Osteoblast (primary cell): ENCODE measurements around the gene ZNF521. TPM values are rescaled to one million over a fixed set of nuclear protein-coding genes. Genes with fewer than 3 reads are reported as not detected.
"Not testable (repeated sequence)": the region's sequence is repeated elsewhere in the genome, so short reads cannot be mapped to it uniquely, and the experiment has no call there.

Experiments
- DNase-seq: peaks from one replicate; pipeline ENCODE4 v3.0.0; 2011; ENCODE audit warnings: low spot score, mixed read lengths; ENCODE audit not compliant: insufficient read length; ENCODE audit errors: missing footprints
- H2AFZ ChIP-seq: 2 replicates; pipeline ENCODE4 v1.6.0; 2011; ENCODE audit warnings: mild to moderate bottlenecking, low read length
- H3K27ac ChIP-seq: 2 replicates; pipeline ENCODE4 v1.5.1; 2011; ENCODE audit warnings: mild to moderate bottlenecking, low read depth, low read length, moderate library complexity
- H3K27me3 ChIP-seq: 2 replicates; pipeline ENCODE4 v1.6.0; 2012; ENCODE audit warnings: mild to moderate bottlenecking, control low read depth, inconsistent platforms, low read length, moderate library complexity; ENCODE audit not compliant: insufficient read depth
- H3K36me3 ChIP-seq: 2 replicates; pipeline ENCODE4 v1.5.1; 2011; ENCODE audit warnings: mild to moderate bottlenecking, low read length, control low read depth, moderate library complexity; ENCODE audit not compliant: insufficient read depth
- H3K4me1 ChIP-seq: 2 replicates; pipeline ENCODE4 v1.5.1; 2011; ENCODE audit warnings: mild to moderate bottlenecking, low read length, control low read depth, moderate library complexity; ENCODE audit not compliant: insufficient read depth
- H3K4me2 ChIP-seq: 2 replicates; pipeline ENCODE4 v1.6.0; 2011; ENCODE audit warnings: mild to moderate bottlenecking, low read length; ENCODE audit not compliant: insufficient read depth
- H3K4me3 ChIP-seq: fragments of 200-600 bp; sonication (generic); 3 replicates; pipeline ENCODE4 v1.5.1; 2012; ENCODE audit warnings: mild to moderate bottlenecking, low read length, inconsistent platforms; ENCODE audit not compliant: insufficient read depth
- H3K79me2 ChIP-seq: 2 replicates; pipeline ENCODE4 v1.6.0; 2012; ENCODE audit warnings: mild to moderate bottlenecking, low read length, control low read depth, inconsistent platforms; ENCODE audit not compliant: insufficient read depth
- H3K9me3 ChIP-seq: 2 replicates; pipeline ENCODE4 v1.5.1; 2011; ENCODE audit warnings: low read depth, low read length, control low read depth
- H4K20me1 ChIP-seq: 2 replicates; pipeline ENCODE4 v1.6.0; 2012; ENCODE audit warnings: mild to moderate bottlenecking, low read length, control low read depth; ENCODE audit not compliant: insufficient read depth
- total RNA-seq: library from RNA; depleted of rRNA; stranded (reverse); fragments of >200 nt; gene quantifications from 2 replicates; pipeline ENCODE4 v1.2.3, GENCODE V29; 2012
- TF ChIP-seq, protein P1 (sequence below): IDR thresholded peaks from 2 replicates; pipeline ENCODE4 v1.5.1; 2011; ENCODE audit warnings: mild to moderate bottlenecking, low read depth, low read length, moderate library complexity; ENCODE audit errors: extremely low read depth

Gene ZNF521
- total RNA-seq, 1 donor = 27.5 TPM

DNA sequence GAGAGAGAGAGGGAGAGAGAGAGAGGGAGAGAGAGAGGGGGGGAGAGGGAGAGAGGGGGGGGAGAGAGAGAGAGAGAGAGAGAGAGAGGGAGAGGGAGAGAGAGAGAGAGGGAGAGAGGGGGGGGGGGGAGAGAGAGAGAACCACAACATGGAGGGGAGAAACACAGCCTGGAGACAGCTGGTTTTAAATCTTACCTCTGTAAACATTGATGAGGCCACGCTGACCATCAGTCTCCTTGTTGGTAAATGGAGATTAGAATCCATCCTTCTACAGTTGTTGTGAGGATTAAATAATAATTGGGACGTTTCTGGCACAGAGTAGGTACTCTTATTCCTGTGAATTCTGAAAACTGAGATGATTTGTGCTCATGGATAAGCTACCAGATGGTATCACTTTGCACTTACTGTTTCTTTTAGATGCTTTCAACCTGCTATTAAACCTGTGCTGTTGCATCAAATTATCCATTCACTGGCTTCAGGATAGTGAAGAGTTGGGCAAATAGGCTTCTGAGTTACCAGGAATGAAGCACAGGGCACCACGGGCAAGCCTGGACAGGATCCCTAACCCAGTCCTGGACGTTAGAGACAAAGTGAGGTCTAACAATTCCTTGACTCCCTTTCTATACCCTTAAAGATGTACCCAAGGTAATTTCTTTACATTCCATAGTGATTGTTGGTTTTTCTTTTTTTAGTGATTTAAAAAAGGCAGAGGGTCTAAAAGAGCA lies 318.1 kb downstream of the ZNF521 start:
- H2AFZ ChIP-seq = no peak overlapping the region
- no peaks in the 10 kb centered on the region for H3K79me2 ChIP-seq
- H3K27me3 ChIP-seq = no peaks in the 10 kb centered on the region
- H3K4me1 ChIP-seq = no peaks in the 10 kb centered on the region
- TF ChIP-seq, protein P1, sequence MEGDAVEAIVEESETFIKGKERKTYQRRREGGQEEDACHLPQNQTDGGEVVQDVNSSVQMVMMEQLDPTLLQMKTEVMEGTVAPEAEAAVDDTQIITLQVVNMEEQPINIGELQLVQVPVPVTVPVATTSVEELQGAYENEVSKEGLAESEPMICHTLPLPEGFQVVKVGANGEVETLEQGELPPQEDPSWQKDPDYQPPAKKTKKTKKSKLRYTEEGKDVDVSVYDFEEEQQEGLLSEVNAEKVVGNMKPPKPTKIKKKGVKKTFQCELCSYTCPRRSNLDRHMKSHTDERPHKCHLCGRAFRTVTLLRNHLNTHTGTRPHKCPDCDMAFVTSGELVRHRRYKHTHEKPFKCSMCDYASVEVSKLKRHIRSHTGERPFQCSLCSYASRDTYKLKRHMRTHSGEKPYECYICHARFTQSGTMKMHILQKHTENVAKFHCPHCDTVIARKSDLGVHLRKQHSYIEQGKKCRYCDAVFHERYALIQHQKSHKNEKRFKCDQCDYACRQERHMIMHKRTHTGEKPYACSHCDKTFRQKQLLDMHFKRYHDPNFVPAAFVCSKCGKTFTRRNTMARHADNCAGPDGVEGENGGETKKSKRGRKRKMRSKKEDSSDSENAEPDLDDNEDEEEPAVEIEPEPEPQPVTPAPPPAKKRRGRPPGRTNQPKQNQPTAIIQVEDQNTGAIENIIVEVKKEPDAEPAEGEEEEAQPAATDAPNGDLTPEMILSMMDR = no peak
- H3K9me3 ChIP-seq = no peaks in the 10 kb centered on the region
- H3K27ac ChIP-seq = no peak overlapping the region
- no peak overlapping the region for H3K4me3 ChIP-seq
- no peak for DNase-seq
- no peaks in the 10 kb centered on the region for H3K36me3 ChIP-seq
- H3K4me2 ChIP-seq = no peak overlapping the region
- no peaks in the 10 kb centered on the region for H4K20me1 ChIP-seq

DNA sequence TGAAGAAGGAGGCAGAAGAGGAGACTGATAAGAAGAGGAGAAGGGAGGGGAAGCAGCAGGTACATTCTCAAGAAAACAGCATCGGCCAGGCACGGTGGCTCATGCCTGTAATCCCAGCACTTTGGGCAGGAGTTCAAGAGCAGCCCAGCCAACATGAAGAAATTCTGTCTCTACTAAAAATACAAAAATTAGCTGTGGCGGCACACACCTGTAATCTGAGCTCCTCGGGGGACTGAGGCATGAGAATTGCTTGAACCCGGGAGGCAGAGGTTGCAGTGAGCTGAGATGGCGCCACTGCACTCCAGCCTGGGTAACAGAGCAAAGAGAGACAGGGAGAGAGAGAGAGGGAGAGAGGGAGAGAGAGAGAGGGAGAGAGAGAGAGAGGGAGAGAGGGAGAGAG lies 318.8 kb downstream of the ZNF521 start:
- H2AFZ ChIP-seq, H3K4me2 ChIP-seq, H4K20me1 ChIP-seq, H3K4me1 ChIP-seq, DNase-seq, H3K79me2 ChIP-seq, H3K27me3 ChIP-seq, H3K27ac ChIP-seq, H3K4me3 ChIP-seq, H3K9me3 ChIP-seq, H3K36me3 ChIP-seq: not testable (repeated sequence)

DNA sequence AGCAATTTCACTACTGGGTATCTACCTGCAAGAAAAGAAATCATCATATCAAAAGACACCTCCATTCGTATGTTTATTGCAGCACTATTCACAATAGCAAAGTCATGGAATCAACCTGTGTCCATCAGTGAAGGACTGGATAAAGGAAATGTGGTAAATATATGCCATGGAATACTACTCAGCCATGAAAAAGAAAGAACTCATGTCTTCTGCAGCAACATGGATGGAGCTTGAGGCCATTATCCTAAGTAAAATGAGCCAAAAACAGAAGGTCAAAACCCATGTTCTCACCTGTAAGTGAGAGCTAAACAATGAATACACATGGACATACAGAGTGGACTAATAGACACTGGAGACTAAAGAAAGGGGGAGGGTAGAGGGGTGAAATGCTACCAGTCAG lies 322.2 kb downstream of the ZNF521 start:
- H3K36me3 ChIP-seq = no peaks in the 10 kb centered on the region
- H3K27me3 ChIP-seq = no peaks in the 10 kb centered on the region
- no peak overlapping the region for H2AFZ ChIP-seq
- no peaks in the 10 kb centered on the region for H3K4me1 ChIP-seq
- H3K79me2 ChIP-seq = no peaks in the 10 kb centered on the region
- H3K9me3 ChIP-seq = no peaks in the 10 kb centered on the region
- no peak overlapping the region for H3K4me3 ChIP-seq
- no peaks in the 10 kb centered on the region for H4K20me1 ChIP-seq
- no peak for DNase-seq
- no peak overlapping the region for H3K27ac ChIP-seq
- TF ChIP-seq, protein P1 = no peak
- H3K4me2 ChIP-seq = no peak overlapping the region

DNA sequence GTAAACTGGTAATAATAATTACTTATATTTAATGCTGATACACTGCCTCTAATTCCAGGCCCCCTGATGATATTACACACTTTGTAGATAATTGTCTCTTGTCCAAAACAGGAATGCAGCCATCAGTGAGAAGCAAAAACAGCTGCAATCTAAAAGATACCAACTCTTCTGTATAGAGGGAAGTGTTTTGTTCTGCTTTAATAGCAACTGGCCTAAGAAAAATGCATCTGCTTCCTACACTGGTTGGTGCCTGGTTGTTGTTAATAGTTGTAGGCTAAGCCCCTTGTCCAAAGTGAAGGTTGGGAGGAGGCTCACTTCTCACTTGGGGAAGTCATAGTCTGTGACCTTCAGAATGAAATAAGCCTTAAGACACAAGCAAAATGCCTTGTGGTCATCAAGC lies 332.0 kb downstream of the ZNF521 start:
- Histone ChIP-seq H3K4me1 (no peaks in the 10 kb centered on the region), H3K27ac (no peak overlapping the region), H3K4me2 (no peak overlapping the region), H3K9me3 (no peaks in the 10 kb centered on the region), H3K79me2 (no peaks in the 10 kb centered on the region), H3K36me3 (no peaks in the 10 kb centered on the region), H4K20me1 (no peaks in the 10 kb centered on the region), H3K4me3 (no peak overlapping the region), H2AFZ (no peak overlapping the region), H3K27me3 (no peaks in the 10 kb centered on the region)
- TF ChIP-seq, protein P1 = no peak
- DNase-seq = no peak
